Activated CD4-positive, alpha-beta T cell treated with anti-CD3 and anti-CD28 coated beads for 36 hours (primary cell): ENCODE results near the gene CAPN6. TPM values are rescaled to one million over a fixed set of nuclear protein-coding genes. Genes with fewer than 3 reads are reported as not detected.

Experiments
- total RNA-seq, 2 experiments: library from RNA; stranded (reverse); gene quantifications; one replicate each; pipeline ENCODE4 v1.2.3, GENCODE V29; 2021

The CAPN6 gene
- total RNA-seq, 2 experiments from 2014 or later: not detected

Other genes with a start within 250 kb of the CAPN6 start
- gene PAK3, start 174.3 kb downstream of the CAPN6 start, total RNA-seq: under 1 TPM; 0.26 to 0.37 TPM
- not detected for gene DCX, start 141.7 kb upstream of the CAPN6 start, total RNA-seq
- not detected for gene SERTM2, start 241.2 kb upstream of the CAPN6 start, total RNA-seq